Activated naive CD4-positive, alpha-beta T cell treated with anti-CD3 and anti-CD28 coated beads, Interleukin-2, amount 50 U/mL, for 24 hours (primary cell): ENCODE measurements around the gene RPS27.

Experiments used
- H3K27ac Mint-ChIP-seq: one replicate; pipeline ENCODE4 v1.8.0; 2021; ENCODE audit warnings: mild to moderate bottlenecking, mixed read lengths
- H3K27me3 Mint-ChIP-seq: one replicate; pipeline ENCODE4 v1.8.0; 2021; ENCODE audit warnings: mixed read lengths
- H3K36me3 Mint-ChIP-seq: one replicate; pipeline ENCODE4 v1.8.0; 2021; ENCODE audit warnings: mixed read lengths
- H3K4me1 Mint-ChIP-seq: one replicate; pipeline ENCODE4 v1.8.0; 2021; ENCODE audit warnings: mixed read lengths
- H3K4me3 Mint-ChIP-seq: one replicate; pipeline ENCODE4 v1.8.0; 2021; ENCODE audit warnings: mild to moderate bottlenecking, mixed read lengths
- H3K9me3 Mint-ChIP-seq: one replicate; pipeline ENCODE4 v1.8.0; 2021; ENCODE audit warnings: mixed read lengths

The RPS27 gene

DNA sequence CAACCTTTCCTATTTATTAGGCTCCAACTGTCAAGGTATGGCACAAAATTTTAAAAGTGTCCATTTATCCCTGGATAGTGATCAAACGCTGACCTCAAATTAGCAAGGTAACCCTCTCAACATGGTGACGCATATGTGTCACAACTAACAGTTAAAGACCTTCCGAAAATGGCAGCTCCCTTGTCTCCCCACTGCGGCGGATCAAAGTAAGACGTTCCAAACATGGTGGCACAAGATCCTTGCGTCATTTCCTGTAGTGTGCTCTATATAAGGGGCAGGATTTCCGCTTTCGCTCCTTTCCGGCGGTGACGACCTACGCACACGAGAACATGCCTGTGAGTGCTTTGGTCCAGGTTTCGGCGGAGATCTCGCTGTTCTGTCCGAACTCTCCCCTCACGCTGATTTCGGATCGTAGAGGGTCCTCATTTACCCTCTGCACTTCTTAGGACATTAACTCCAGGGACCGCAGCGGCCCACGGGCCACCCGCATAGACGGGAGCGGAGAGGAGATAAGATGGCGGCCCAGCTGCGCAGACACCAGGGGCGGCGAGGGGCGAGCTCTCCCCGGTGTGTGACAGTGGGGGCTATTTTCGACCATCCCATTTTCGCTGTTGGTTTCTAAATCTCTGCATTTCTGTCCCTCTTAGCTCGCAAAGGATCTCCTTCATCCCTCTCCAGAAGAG lies at the start of gene RPS27:
Gene RPS27 (plus strand): TSS at position 295 of the 683 bp plus-strand sequence. CDS start 35 bp downstream, at position 330.
- Mint-ChIP-seq H3K36me3 (peaks cover 28% of the 10 kb centered on the region), H3K4me1 (peaks cover 40% of the 10 kb centered on the region), H3K27ac (peak within 1 kb of the TSS; percentile 98), H3K27me3 (no peaks in the 10 kb centered on the region), H3K9me3 (no peaks in the 10 kb centered on the region), H3K4me3 (peak within 1 kb of the TSS; percentile 99)

- no peaks in the 10 kb centered on the region for H3K27me3 Mint-ChIP-seq
- H3K9me3 Mint-ChIP-seq, result no peaks in the 10 kb centered on the region
- peaks cover 39% of the 10 kb centered on the region for H3K4me1 Mint-ChIP-seq
- H3K27ac Mint-ChIP-seq, result no peak overlapping the region
- H3K36me3 Mint-ChIP-seq, result peaks cover 12% of the 10 kb centered on the region
- H3K4me3 Mint-ChIP-seq, result no peak overlapping the region
Measured at GRCh38 chr1:153941826-153942725, 48.5 kb upstream of the RPS27 start.

DNA sequence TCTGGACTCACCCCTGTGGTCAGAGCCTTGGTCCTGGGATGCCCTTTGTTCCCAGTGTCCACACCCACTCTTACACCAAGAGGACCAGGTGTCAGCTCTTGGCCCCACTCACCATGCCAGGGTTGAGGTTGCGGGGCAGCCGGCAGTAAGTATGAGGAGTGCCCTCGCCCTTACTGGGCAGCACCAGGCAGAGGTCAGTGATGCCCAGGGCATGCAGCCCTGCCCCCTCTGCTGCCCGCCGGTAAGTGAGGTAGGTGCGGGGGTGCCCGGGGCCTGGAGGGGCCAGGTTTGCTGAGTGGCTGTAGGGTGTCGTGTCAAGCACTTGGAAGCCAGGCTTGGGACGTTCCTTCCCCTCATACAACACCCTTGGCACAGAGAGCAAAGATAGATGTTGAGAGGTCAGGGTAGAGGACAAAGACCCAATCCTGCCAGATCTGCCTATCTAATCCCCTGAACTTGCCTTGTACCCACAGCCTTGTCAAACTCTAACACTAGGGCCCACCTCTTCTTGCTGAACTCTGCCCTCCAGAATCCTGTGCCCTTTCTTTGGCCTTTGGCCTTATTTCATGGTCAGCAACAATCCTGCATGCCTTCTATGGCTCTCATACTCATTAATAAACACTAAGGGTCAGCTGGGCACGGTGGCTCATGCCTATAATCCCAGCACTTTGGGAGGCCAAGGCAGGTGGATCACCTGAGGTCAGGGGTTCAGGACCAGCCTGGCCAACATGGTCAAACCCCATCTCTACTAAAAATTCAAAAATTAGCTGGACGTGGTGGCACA lies 47.6 kb upstream of the RPS27 start:
- Mint-ChIP-seq H3K4me3 (peak overlapping the region; percentile 30), H3K27me3 (no peaks in the 10 kb centered on the region), H3K36me3 (peaks cover 12% of the 10 kb centered on the region), H3K4me1 (peaks cover 39% of the 10 kb centered on the region), H3K9me3 (no peaks in the 10 kb centered on the region), H3K27ac (peak overlapping the region; percentile 84)

GRCh38 chr1:153944005-153944826 lies 46.3 kb upstream of the RPS27 start:
- H3K27ac Mint-ChIP-seq, result peak overlapping the region; percentile 95
- H3K36me3 Mint-ChIP-seq, result peaks cover 12% of the 10 kb centered on the region
- H3K27me3 Mint-ChIP-seq, result no peaks in the 10 kb centered on the region
- peak overlapping the region; percentile 90 for H3K4me3 Mint-ChIP-seq
- peaks cover 39% of the 10 kb centered on the region for H3K4me1 Mint-ChIP-seq
- H3K9me3 Mint-ChIP-seq, result no peaks in the 10 kb centered on the region

- H3K36me3 Mint-ChIP-seq, result peaks cover 10% of the 10 kb centered on the region
- H3K27me3 Mint-ChIP-seq, result no peaks in the 10 kb centered on the region
- H3K4me3 Mint-ChIP-seq, result peak overlapping the region; percentile 90
- peaks cover 39% of the 10 kb centered on the region for H3K4me1 Mint-ChIP-seq
- no peaks in the 10 kb centered on the region for H3K9me3 Mint-ChIP-seq
- H3K27ac Mint-ChIP-seq, result peak overlapping the region; percentile 95
Measured at GRCh38 chr1:153944827-153945117, 45.8 kb upstream of the RPS27 start.

DNA sequence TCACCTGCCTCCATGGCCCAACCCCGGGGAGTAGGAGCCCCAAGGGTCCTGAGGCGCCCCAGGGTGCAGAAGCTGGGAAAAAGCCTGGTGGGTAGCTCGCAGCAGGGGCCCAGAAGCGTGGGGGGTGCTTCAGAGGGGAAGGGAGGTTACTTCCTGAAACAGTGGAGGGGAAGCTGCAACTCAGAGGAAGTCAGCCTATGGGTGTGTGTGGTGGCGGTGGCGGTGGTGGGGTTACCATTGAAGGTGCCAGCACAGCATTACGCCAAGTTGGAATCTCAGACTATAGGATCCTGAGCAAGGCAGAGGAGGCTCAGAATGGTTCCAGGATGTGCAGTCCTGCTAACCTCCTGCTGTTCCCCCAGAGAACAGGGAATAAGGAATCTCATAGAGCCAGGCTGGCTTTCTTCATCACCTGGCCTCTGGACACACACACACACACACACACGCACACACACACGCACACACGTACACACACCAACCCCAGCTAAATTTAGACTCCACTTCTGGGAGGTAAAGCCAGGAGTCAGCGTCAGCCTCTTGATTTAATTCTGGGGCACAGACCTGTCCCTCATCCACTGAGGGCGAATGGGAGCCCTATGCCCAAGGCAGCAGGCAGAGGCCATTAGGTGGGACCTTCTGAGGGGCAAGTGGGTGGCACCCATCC lies 45.3 kb upstream of the RPS27 start:
- Mint-ChIP-seq H3K4me1 (peaks cover 38% of the 10 kb centered on the region), H3K27ac (peak overlapping the region; percentile 95), H3K4me3 (peak overlapping the region; percentile 90), H3K27me3 (no peaks in the 10 kb centered on the region), H3K9me3 (no peaks in the 10 kb centered on the region), H3K36me3 (peaks cover 8% of the 10 kb centered on the region)

GRCh38 chr1:153945795-153946621 lies 44.6 kb upstream of the RPS27 start:
- Mint-ChIP-seq H3K36me3 (peaks cover 13% of the 10 kb centered on the region), H3K9me3 (no peaks in the 10 kb centered on the region), H3K27ac (peak overlapping the region; percentile 95), H3K4me3 (peak overlapping the region; percentile 90), H3K4me1 (peaks cover 41% of the 10 kb centered on the region), H3K27me3 (no peaks in the 10 kb centered on the region)

DNA sequence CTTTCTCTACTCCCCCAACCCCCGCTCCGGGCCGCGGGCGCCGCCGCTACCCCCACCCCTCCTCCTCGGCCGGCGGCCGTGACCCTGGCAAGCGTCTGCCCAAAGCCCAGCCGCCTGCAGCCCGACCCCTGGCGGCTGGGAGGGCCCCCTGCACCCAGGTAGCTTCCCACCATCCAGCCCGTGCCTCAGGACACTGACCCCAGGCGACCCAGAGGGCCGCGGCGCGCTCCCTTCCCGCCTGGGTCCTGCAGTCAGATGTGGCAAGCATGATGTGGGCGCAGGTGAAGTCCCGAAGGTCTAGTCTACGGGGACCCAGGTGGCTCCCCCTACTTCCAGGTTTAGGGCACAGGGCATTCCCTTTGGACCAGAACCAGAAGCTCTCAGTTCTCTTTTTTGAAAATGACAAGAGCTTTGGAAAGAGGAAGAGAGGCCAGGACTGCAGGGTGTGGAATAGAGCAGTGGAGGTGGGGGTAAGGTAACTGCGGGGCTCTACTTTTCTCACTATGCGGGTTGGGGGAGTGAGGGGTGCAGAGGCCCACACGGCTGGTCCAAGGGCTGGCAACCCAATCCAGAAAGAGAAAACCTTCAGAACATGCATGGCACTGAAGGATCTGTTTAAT lies 43.8 kb upstream of the RPS27 start, which contains the start of gene DENND4B:
Gene DENND4B (minus strand): TSS at position 97 of the 620 bp plus-strand sequence. CDS start 2,344 bp downstream, outside the sequence.
- Mint-ChIP-seq H3K4me1 (peaks cover 37% of the 10 kb centered on the region), H3K9me3 (no peaks in the 10 kb centered on the region)

DNA sequence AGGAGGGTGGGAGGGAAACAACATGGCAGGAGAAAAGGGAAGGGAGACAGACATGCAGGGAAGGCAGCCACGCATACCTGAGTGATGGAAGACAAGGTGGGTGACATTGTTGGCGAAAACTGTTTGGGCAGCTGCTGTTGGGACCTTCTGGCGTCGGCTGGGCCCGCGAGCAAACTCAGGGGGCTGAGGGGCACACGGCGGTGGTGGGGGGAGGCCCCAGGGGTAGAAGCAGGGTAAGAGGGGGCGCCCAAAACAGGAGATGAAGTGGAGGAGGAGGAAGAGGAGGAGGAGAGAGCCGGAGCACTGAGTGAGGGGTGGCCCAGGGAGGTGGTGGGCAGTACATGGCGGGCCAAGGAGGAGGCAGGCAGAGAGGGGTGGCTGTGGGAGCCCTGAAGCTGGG lies 39.4 kb upstream of the RPS27 start:
- no peaks in the 10 kb centered on the region for H3K27me3 Mint-ChIP-seq
- H3K36me3 Mint-ChIP-seq, result peaks cover 12% of the 10 kb centered on the region
- H3K9me3 Mint-ChIP-seq, result no peaks in the 10 kb centered on the region
- H3K27ac Mint-ChIP-seq, result peak overlapping the region; percentile 96
- H3K4me1 Mint-ChIP-seq, result peaks cover 34% of the 10 kb centered on the region
- no peak overlapping the region for H3K4me3 Mint-ChIP-seq

More for the DNA sequence above, 43.8 kb upstream of the RPS27 start, which contains the start of gene DENND4B:
- H3K4me3 Mint-ChIP-seq, result peak within 1 kb of the TSS; percentile 90
- peak within 1 kb of the TSS; percentile 95 for H3K27ac Mint-ChIP-seq
- H3K36me3 Mint-ChIP-seq, result peaks cover 13% of the 10 kb centered on the region
- no peaks in the 10 kb centered on the region for H3K27me3 Mint-ChIP-seq

DNA sequence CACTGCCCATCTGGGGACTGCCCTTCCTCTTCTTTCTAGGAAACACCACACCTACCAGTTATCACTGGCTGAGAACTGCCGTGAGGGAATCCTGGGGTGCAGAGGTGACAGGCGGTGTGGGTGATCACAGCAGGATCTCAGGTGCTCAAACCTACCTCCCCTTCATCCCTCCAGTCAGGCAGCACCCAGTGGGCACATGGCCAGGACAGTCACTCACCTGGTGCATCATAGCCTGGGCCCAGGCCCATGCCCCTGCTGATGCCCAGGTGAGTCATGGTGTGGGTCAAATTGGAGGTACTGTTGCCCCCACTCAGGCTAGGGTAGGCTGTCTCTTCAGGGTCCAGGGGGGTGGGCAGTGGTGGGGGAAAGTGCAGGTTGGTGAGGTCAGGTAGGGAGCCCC lies 38.8 kb upstream of the RPS27 start:
- Mint-ChIP-seq H3K27me3 (no peaks in the 10 kb centered on the region), H3K36me3 (peaks cover 12% of the 10 kb centered on the region), H3K4me1 (peaks cover 41% of the 10 kb centered on the region), H3K4me3 (no peak overlapping the region), H3K9me3 (no peaks in the 10 kb centered on the region), H3K27ac (peak overlapping the region; percentile 55)

GRCh38 chr1:153953859-153954365 lies 36.6 kb upstream of the RPS27 start:
- Mint-ChIP-seq H3K4me1 (peaks cover 50% of the 10 kb centered on the region), H3K4me3 (peak overlapping the region; percentile 34), H3K9me3 (no peaks in the 10 kb centered on the region), H3K27me3 (no peaks in the 10 kb centered on the region), H3K36me3 (peaks cover 10% of the 10 kb centered on the region), H3K27ac (peak overlapping the region; percentile 93)

GRCh38 chr1:153954826-153955225 lies 35.7 kb upstream of the RPS27 start:
- Mint-ChIP-seq H3K27ac (peak overlapping the region; percentile 93), H3K36me3 (peaks cover 10% of the 10 kb centered on the region), H3K27me3 (no peaks in the 10 kb centered on the region), H3K4me1 (peaks cover 50% of the 10 kb centered on the region), H3K9me3 (no peaks in the 10 kb centered on the region), H3K4me3 (no peak overlapping the region)

GRCh38 chr1:153956997-153957715 lies 33.4 kb upstream of the RPS27 start:
- Mint-ChIP-seq H3K4me3 (peak overlapping the region; percentile 95), H3K36me3 (peaks cover under 1% of the 10 kb centered on the region), H3K4me1 (peaks cover 50% of the 10 kb centered on the region), H3K27ac (peak overlapping the region; percentile 96), H3K9me3 (no peaks in the 10 kb centered on the region), H3K27me3 (no peaks in the 10 kb centered on the region)
